GM21447 (cell line): ENCODE data around the gene RMDN3.

ENCODE experiments used
- ATAC-seq: cut with Tn5 transposase; IDR thresholded peaks from one replicate; pipeline ENCODE4 v1.9.1; 2021; ENCODE audit not compliant: unreplicated experiment

Gene RMDN3

GRCh38 chr15:40694688-40695468 lies 60.2 kb downstream of the RMDN3 start, which contains the start of gene RAD51:
Gene RAD51, plus strand, starts transcription at chr15:40695174. Its CDS starts 3,585 bp downstream, at chr15:40698759.
- ATAC-seq: peak; percentile 85

GRCh38 chr15:40693904-40694687 lies 61.0 kb downstream of the RMDN3 start:
- ATAC-seq: no peak

GRCh38 chr15:40691737-40692136 lies 63.3 kb downstream of the RMDN3 start:
- no peak for ATAC-seq

GRCh38 chr15:40688932-40689799 lies 65.9 kb downstream of the RMDN3 start:
- ATAC-seq: no peak
